Measurements from ENCODE around the gene GARIN5B. TPM values are rescaled to one million over a fixed set of nuclear protein-coding genes. Genes with fewer than 3 reads are reported as not detected.

Gene GARIN5B
- total RNA-seq, 1 experiment from 2014 or later: 0.13 TPM

DNA sequence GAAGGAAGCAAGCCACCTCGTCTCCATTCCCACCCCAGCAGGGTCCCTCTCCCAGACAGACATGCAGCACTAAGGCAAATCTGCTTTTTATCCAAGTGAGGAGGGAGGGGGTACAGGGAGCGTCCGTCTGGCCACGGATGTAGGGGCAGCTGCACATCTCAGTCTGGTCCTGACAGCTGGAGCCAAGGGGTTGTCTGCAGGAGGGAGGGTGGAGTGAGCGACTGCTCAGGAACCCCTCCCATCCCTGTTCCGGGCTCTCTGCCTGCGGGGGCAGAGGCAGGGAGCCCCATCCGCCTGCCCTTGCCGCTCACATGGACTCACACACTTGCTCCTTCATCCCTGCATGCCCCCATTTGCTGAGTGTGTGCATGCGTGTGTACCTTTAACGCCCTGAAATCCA is 16.1 kb upstream of the GARIN5B start:
- WGBS (ENCODE audit: extremely low coverage, insufficient read length, low lambda C conversion rate): no CpG with 5 or more reads among the region's 11 CpGs
- DNase-seq: no peak
- Mint-ChIP-seq H3K4me1 (peaks cover 31 to 43% of the 10 kb centered on the region in 2 experiments), H3K36me3 (ENCODE audit: insufficient read depth in 1 of 3, low read depth in 3 of 3) (peaks cover 0 to 11% (median 2%) of the 10 kb centered on the region in 3 experiments; a peak in 4 of 7 replicates), H3K27me3 (ENCODE audit: low read depth) (peaks cover 62% of the 10 kb centered on the region), H3K9me3 (peaks cover 0 to 3% of the 10 kb centered on the region in 2 experiments; a peak in 1 of 5 replicates), H3K27ac (0 out of 7 replicates have a peak overlapping the region, but pooled peaks of 1 of the 3 experiments have one; percentile 6), H3K4me3 (no peak overlapping the region; a peak in 1 of 5 replicates)
- Histone ChIP-seq H3K9ac (ENCODE audit: extremely low read depth, insufficient read length, low read length) (no peak overlapping the region), H3K9me3 (ENCODE audit: control insufficient read depth, low read depth, low read length) (no peaks in the 10 kb centered on the region), H4K8ac (replicated peaks; ENCODE audit: insufficient read length, low read depth, low read length) (no peak overlapping the region), H2BK20ac (ENCODE audit: low read depth, low read length, poor library complexity, severe bottlenecking) (no peak overlapping the region), H4K5ac (ENCODE audit: insufficient read length, low read depth, low read length) (no peak overlapping the region), H2BK15ac (ENCODE audit: low read depth, low read length) (no peak overlapping the region), H2BK12ac (ENCODE audit: insufficient read length, low read depth, low read length) (no peak overlapping the region), H2AK5ac (ENCODE audit: insufficient read length, low read length) (no peak overlapping the region), H3K27ac (ENCODE audit: insufficient read length, low read depth, low read length) (no peak overlapping the region), H3K4me1 (ENCODE audit: insufficient read depth, low read length) (no peaks in the 10 kb centered on the region; the same call in 1 of the 2 replicates), H3K56ac (ENCODE audit: insufficient read length, low read depth, low read length) (no peak overlapping the region), H3K27me3 (ENCODE audit: insufficient read depth, low read length) (peaks cover 2% of the 10 kb centered on the region; the same call in 1 of the 2 replicates), H3T11ph (ENCODE audit: low read length) (no peak overlapping the region), H2BK5ac (ENCODE audit: insufficient read length, low read length) (no peak overlapping the region), H3K23ac (ENCODE audit: insufficient read length, low read depth, low read length) (no peak overlapping the region), H3K14ac (ENCODE audit: insufficient read depth, low read length) (no peak overlapping the region), H3K18ac (ENCODE audit: insufficient read length, low read depth, low read length) (no peak overlapping the region), H2AFZ (ENCODE audit: low read length) (no peak overlapping the region), H3K23me2 (ENCODE audit: insufficient read length, low read depth, low read length, poor library complexity, severe bottlenecking) (peaks cover 14% of the 10 kb centered on the region), H2BK120ac (ENCODE audit: low read depth, low read length, poor library complexity, severe bottlenecking) (no peak overlapping the region), H4K20me1 (ENCODE audit: control insufficient read depth, insufficient read depth, insufficient read length) (no peaks in the 10 kb centered on the region), H3K4me2 (ENCODE audit: insufficient read depth, insufficient read length, low read length) (no peak overlapping the region), H3K4ac (ENCODE audit: low read depth, low read length) (no peak overlapping the region), H4K91ac (ENCODE audit: insufficient read length, low read depth, low read length) (no peak overlapping the region), H3K79me1 (ENCODE audit: insufficient read depth, low read depth, low read length, poor library complexity, severe bottlenecking) (no peaks in the 10 kb centered on the region), H3K79me2 (ENCODE audit: insufficient read depth, low read length) (no peaks in the 10 kb centered on the region)
- TF ChIP-seq, protein P1, sequence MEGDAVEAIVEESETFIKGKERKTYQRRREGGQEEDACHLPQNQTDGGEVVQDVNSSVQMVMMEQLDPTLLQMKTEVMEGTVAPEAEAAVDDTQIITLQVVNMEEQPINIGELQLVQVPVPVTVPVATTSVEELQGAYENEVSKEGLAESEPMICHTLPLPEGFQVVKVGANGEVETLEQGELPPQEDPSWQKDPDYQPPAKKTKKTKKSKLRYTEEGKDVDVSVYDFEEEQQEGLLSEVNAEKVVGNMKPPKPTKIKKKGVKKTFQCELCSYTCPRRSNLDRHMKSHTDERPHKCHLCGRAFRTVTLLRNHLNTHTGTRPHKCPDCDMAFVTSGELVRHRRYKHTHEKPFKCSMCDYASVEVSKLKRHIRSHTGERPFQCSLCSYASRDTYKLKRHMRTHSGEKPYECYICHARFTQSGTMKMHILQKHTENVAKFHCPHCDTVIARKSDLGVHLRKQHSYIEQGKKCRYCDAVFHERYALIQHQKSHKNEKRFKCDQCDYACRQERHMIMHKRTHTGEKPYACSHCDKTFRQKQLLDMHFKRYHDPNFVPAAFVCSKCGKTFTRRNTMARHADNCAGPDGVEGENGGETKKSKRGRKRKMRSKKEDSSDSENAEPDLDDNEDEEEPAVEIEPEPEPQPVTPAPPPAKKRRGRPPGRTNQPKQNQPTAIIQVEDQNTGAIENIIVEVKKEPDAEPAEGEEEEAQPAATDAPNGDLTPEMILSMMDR (conservative IDR thresholded peaks at IDR 0.05): no peak
